NT2/D1 (cell line): Measurements from ENCODE around the gene UNC93A.
"Not testable (repeated sequence)": the region's sequence is repeated elsewhere in the genome, so short reads cannot be mapped to it uniquely, and the experiment has no call there.

Source experiments
- DNase-seq: peaks from one replicate; pipeline ENCODE4 v3.0.0-alpha.2; 2011; ENCODE audit warnings: low read depth, low spot score
- H3K27me3 ChIP-seq: 2 replicates; pipeline ENCODE4 v1.6.0; 2011; ENCODE audit warnings: mild to moderate bottlenecking; ENCODE audit not compliant: insufficient read length, insufficient read depth
- H3K36me3 ChIP-seq: 2 replicates; pipeline ENCODE4 v1.6.1; 2011; ENCODE audit warnings: mild to moderate bottlenecking, low read length, mixed read lengths; ENCODE audit not compliant: insufficient read depth, insufficient read length
- H3K4me1 ChIP-seq: 2 replicates; pipeline ENCODE4 v1.5.1; 2011; ENCODE audit not compliant: insufficient read depth, insufficient read length
- H3K4me3 ChIP-seq: 2 replicates; pipeline ENCODE4 v1.5.1; 2011; ENCODE audit warnings: low read depth; ENCODE audit not compliant: insufficient read length
- H3K9ac ChIP-seq: 2 replicates; pipeline ENCODE4 v1.6.0; 2011; ENCODE audit warnings: low read depth; ENCODE audit not compliant: insufficient read length
- H3K9me3 ChIP-seq: 2 replicates; pipeline ENCODE4 v1.5.1; 2011; ENCODE audit warnings: mild to moderate bottlenecking, low read length; ENCODE audit not compliant: insufficient read depth
- SUZ12 ChIP-seq: IDR thresholded peaks from 2 replicates; pipeline ENCODE4 v1.6.1; 2011; ENCODE audit not compliant: insufficient read length, insufficient read depth; ENCODE audit errors: extremely low read depth
- YY1 ChIP-seq: IDR thresholded peaks from 2 replicates; pipeline ENCODE4 v1.6.1; 2011; ENCODE audit not compliant: insufficient read length, insufficient read depth
- ZNF274 ChIP-seq: IDR thresholded peaks from 2 replicates; pipeline ENCODE4 v1.6.1; 2011; ENCODE audit warnings: mild to moderate bottlenecking, low read depth, low read length

The UNC93A gene

GRCh38 chr6:167274270-167274669 is 16.8 kb upstream of the UNC93A start:
- no peak for DNase-seq
- H3K9me3 ChIP-seq = no peaks in the 10 kb centered on the region
- no peaks in the 10 kb centered on the region for H3K36me3 ChIP-seq
- no peaks in the 10 kb centered on the region for H3K27me3 ChIP-seq
- TF ChIP-seq SUZ12 = no peak
- TF ChIP-seq YY1 = no peak
- no peak for TF ChIP-seq ZNF274
- H3K4me3 ChIP-seq = no peak overlapping the region
- H3K4me1 ChIP-seq = peaks cover 3% of the 10 kb centered on the region
- H3K9ac ChIP-seq = no peak overlapping the region

- no peaks in the 10 kb centered on the region for H3K9me3 ChIP-seq
- no peak for TF ChIP-seq SUZ12
- TF ChIP-seq YY1 = no peak
- TF ChIP-seq ZNF274 = no peak
- H3K4me1 ChIP-seq = peaks cover 3% of the 10 kb centered on the region
- H3K27me3 ChIP-seq = no peaks in the 10 kb centered on the region
- no peaks in the 10 kb centered on the region for H3K36me3 ChIP-seq
- DNase-seq = no peak
- no peak overlapping the region for H3K4me3 ChIP-seq
- no peak overlapping the region for H3K9ac ChIP-seq
These were observed 16.1 kb upstream of the UNC93A start for GRCh38 chr6:167275001-167275400.

GRCh38 chr6:167275436-167275835 is 15.7 kb upstream of the UNC93A start:
- Histone ChIP-seq H3K36me3 (no peaks in the 10 kb centered on the region), H3K4me3 (no peak overlapping the region), H3K4me1 (peaks cover 3% of the 10 kb centered on the region), H3K27me3 (no peaks in the 10 kb centered on the region), H3K9ac (no peak overlapping the region), H3K9me3 (no peaks in the 10 kb centered on the region)
- DNase-seq = no peak
- no peak for TF ChIP-seq SUZ12
- TF ChIP-seq ZNF274 = no peak
- TF ChIP-seq YY1 = no peak

DNA sequence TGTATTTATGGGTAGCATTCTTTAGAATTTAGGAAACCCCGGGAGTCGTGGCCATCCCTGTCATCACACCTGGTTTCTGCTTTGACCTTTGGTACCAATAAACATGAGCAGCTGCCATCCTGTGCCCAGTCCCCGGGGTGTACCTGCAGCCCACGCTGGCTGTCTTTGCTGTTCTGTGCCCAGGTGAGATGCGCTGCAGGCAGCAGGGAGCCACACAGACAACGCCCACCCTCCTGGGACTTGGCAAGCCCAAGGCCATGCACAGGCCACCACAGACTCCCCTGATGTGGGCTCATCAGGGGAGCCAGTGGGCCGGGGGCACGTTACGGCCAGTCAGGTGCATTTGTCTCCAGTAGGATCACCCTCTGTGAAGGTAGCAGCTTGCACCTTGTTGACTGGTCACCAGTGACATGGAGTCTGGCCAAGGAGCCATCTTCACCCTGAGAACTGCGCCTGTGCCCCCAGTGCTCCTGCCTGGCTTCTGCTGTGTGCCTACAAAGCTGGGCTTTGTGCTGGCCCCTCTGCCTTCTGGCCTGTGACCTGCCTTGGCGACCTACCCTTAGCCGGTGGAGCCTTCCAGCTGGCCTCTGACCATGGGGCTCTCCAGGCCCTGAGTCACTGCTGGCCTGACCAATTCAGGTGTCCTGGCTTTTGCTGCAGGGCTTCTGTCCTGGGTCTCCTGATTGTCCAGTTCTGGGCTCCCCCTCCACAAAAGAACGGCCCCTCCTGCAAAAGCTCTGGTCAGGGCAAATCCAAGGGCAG is 14.2 kb upstream of the UNC93A start:
- Histone ChIP-seq H3K9me3 (no peaks in the 10 kb centered on the region), H3K4me3 (no peak overlapping the region)

DNA sequence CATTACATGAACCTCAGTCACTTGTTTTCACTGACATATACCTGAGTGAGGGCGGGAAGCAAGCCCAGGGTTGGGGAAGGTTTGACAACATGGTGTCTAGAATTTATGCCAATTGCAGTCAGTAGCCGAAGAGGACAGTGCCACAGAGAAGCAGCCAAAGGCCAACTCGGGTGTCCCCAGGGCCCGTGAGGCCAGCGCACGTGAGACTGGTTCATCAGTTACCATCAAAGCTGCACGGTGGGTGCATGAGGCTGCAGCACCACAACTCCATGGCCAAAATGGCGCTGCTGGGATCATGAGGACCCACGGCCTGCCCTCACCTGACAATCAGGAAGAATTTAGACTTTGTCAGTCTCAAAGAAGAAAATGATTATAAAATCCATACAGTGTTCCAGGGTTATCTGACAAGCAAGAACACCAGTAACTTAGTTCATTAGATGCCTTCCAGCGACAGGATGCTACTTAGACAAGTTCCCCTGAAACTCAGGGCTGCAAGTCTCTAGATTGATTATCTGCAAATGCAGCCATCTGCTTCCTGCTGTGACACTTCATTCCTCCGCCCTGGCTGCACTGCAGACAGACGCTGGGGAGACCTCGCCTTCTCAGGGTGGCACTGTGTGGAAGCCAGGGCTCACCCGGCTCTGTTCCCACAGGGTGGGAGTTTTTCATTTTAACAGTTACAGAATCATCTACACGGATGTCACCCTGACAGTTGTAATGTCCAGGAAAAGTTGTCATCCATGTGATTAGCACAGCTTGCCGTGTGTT is 12.8 kb upstream of the UNC93A start:
- H3K9me3 ChIP-seq, H3K9ac ChIP-seq, H3K4me3 ChIP-seq, DNase-seq, H3K36me3 ChIP-seq, H3K27me3 ChIP-seq, H3K4me1 ChIP-seq: not testable (repeated sequence)

More for the DNA sequence above, 14.2 kb upstream of the UNC93A start:
- no peaks in the 10 kb centered on the region for H3K36me3 ChIP-seq
- H3K4me1 ChIP-seq = peaks cover 3% of the 10 kb centered on the region
- H3K27me3 ChIP-seq = no peaks in the 10 kb centered on the region
- TF ChIP-seq YY1 (no peak), ZNF274 (no peak), SUZ12 (no peak)
- no peak overlapping the region for H3K9ac ChIP-seq
- DNase-seq = no peak

- no peaks in the 10 kb centered on the region for H3K27me3 ChIP-seq
- peaks cover 3% of the 10 kb centered on the region for H3K4me1 ChIP-seq
- H3K36me3 ChIP-seq = no peaks in the 10 kb centered on the region
- H3K9me3 ChIP-seq = no peaks in the 10 kb centered on the region
- no peak for TF ChIP-seq YY1
- no peak for TF ChIP-seq ZNF274
- no peak for TF ChIP-seq SUZ12
- no peak overlapping the region for H3K4me3 ChIP-seq
- no peak overlapping the region for H3K9ac ChIP-seq
- no peak for DNase-seq
These were observed 11.2 kb upstream of the UNC93A start for GRCh38 chr6:167279766-167280446.

- not testable (repeated sequence) for H3K4me1 ChIP-seq, H3K9me3 ChIP-seq, H3K27me3 ChIP-seq, DNase-seq, H3K36me3 ChIP-seq, H3K9ac ChIP-seq, H3K4me3 ChIP-seq
These were observed 10.6 kb upstream of the UNC93A start for GRCh38 chr6:167280466-167280865.
